ENCODE measurements around the gene CCND1. TPM values are rescaled to one million over a fixed set of nuclear protein-coding genes. Genes with fewer than 3 reads are reported as not detected.
A peak's percentile ranks its signal among the peaks of the same experiment; 100 is the strongest.

CCND1 gene
- total RNA-seq, 2 donors from 2014 or later: 91.8 to 101 TPM

DNA sequence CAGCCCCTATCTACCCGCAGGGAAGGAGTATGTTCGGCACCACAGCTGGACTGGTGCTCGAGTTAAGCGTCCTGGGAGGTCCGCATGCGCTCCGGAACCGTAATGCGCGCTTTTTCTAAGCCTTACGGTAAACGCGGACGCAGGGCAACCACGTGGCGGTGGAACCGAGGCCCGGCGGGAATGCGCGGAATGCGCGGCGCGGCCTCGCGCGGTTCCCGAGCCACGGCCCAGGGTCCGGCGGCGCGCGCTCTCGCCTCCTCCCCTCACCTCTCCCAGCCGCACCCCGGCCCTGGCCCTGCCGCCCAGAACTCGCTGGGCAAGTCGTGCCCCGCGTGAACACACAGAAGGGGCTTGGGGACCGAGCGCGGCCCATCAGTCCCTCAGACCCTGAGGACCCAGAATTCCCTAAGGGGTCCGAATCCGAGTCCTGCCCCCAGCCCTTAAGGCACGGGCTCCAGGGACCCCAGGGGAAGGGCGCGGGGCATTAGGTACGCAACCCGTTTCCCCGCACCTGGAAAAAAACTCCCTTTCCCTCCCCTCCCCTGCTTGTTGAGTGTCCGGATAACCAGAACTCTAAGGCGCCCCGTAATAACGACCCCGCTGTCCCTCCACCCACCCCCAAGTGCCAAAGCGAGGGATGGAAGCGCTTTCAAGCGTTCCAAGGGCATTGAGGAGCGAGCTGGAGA, 4.3 kb upstream of the CCND1 start:
- H3K4me3 ChIP-seq: peak overlapping the region; percentile 25 to 59
- no peaks in the 10 kb centered on the region for H3K9me3 ChIP-seq
- no peaks in the 10 kb centered on the region for H3K27me3 ChIP-seq
- H3K36me3 ChIP-seq: no peaks in the 10 kb centered on the region
- DNase-seq (ENCODE audit: low spot score): peak; percentile 86
- H3K4me1 ChIP-seq: peaks cover 0 to 52% of the 10 kb centered on the region in 2 donors
- TF ChIP-seq, protein P1, sequence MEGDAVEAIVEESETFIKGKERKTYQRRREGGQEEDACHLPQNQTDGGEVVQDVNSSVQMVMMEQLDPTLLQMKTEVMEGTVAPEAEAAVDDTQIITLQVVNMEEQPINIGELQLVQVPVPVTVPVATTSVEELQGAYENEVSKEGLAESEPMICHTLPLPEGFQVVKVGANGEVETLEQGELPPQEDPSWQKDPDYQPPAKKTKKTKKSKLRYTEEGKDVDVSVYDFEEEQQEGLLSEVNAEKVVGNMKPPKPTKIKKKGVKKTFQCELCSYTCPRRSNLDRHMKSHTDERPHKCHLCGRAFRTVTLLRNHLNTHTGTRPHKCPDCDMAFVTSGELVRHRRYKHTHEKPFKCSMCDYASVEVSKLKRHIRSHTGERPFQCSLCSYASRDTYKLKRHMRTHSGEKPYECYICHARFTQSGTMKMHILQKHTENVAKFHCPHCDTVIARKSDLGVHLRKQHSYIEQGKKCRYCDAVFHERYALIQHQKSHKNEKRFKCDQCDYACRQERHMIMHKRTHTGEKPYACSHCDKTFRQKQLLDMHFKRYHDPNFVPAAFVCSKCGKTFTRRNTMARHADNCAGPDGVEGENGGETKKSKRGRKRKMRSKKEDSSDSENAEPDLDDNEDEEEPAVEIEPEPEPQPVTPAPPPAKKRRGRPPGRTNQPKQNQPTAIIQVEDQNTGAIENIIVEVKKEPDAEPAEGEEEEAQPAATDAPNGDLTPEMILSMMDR (IDR thresholded peaks at IDR 0.05): no peak
- H3K27ac ChIP-seq: peak overlapping the region; percentile 39 to 75

DNA sequence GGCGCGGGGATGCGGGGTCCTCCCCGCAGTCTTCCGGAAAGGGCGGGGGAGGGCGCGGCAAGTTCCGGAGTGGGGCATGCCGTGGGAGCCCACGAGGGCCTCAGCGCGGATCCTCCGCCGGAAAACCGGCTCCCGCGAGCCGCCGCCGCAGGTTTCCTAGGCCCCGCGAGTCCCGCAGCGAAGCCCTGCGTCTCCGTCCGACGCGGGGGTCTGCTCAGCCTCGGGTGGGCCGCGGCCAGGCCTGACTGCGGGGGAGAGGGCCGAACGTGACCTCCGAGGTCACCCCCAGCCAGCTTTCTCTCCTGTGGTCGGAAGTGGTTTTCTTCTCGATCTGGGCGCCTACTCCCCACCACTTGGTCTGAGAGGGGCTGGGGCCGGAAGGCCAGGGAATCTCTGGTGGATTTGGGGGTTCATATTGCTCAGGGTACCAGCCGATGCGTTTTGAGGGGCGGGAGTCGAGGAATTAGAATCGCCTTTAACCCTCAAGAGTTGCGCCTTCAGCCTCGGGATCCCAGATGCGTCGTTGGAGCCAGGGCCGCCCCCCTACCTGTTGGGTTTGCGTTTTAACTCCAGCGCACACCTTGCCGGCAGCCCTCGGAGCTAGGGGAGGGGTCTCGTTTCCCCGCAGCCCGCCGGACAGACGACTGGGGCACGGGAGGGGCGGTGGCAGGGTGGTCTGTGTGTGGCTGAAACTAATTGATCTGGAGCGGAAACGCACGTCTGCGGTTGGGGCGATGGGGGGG, 3.6 kb upstream of the CCND1 start:
- peak overlapping the region; percentile 39 to 75 for H3K27ac ChIP-seq
- peaks cover 0 to 52% of the 10 kb centered on the region in 2 donors for H3K4me1 ChIP-seq
- no peaks in the 10 kb centered on the region for H3K36me3 ChIP-seq
- no peaks in the 10 kb centered on the region for H3K9me3 ChIP-seq
- DNase-seq (ENCODE audit: low spot score): no peak
- H3K4me3 ChIP-seq: peak overlapping the region; percentile 25 to 59
- TF ChIP-seq, protein P1 (IDR thresholded peaks at IDR 0.05): no peak
- no peaks in the 10 kb centered on the region for H3K27me3 ChIP-seq

DNA sequence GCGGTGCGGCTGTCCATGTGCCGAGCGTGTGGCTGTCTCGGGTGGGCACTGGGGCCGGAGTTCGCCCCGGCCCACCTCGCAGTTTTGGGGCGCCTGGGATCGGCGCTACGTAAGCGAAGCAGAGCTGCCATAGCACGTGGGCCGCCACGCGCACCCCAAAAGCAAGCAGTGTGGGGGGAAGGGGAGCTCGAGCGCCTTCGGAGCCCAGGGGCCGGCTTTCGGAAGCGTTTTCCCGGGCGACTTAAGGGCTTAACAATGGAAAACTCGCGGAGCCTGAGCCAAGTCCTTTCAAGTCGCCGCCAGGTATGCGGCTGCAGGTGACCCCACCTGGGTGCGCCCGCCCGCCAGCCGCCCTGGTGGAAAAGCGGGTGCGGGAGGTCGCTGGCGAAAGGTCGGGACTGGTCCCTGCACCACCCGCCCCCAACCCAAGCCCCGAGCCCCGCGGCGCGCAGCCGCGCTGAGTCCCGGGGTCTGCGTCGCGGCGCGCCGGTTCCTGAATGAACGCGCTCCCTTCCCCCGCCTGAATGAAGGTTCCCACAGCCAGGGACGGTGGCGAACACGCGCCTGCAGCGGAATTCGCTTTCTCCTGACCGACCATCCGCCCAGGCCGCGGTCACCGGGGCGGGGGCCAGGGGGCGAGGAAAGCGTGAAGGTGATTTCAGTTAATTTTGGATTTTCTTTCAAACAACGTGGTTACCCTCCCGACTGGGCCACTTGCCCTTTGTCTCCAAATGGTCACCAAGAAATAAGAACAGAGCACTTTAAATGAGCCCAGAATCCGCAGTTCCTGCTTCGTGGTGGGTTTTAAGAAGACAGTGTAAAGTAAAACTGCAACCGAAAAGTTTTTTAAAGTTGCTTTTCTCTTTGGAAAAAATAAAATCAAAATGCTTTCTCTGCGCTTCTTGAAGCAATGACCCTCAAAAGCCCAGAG, 2.8 kb upstream of the CCND1 start:
- no peaks in the 10 kb centered on the region for H3K9me3 ChIP-seq
- H3K27me3 ChIP-seq: no peaks in the 10 kb centered on the region
- peaks cover 0 to 52% of the 10 kb centered on the region in 2 donors for H3K4me1 ChIP-seq
- H3K4me3 ChIP-seq: peak overlapping the region; percentile 25 to 59
- peak overlapping the region; percentile 69 to 79 for H3K27ac ChIP-seq
- TF ChIP-seq, protein P1 (IDR thresholded peaks at IDR 0.05): no peak
- H3K36me3 ChIP-seq: no peaks in the 10 kb centered on the region
- DNase-seq (ENCODE audit: low spot score): no peak

DNA sequence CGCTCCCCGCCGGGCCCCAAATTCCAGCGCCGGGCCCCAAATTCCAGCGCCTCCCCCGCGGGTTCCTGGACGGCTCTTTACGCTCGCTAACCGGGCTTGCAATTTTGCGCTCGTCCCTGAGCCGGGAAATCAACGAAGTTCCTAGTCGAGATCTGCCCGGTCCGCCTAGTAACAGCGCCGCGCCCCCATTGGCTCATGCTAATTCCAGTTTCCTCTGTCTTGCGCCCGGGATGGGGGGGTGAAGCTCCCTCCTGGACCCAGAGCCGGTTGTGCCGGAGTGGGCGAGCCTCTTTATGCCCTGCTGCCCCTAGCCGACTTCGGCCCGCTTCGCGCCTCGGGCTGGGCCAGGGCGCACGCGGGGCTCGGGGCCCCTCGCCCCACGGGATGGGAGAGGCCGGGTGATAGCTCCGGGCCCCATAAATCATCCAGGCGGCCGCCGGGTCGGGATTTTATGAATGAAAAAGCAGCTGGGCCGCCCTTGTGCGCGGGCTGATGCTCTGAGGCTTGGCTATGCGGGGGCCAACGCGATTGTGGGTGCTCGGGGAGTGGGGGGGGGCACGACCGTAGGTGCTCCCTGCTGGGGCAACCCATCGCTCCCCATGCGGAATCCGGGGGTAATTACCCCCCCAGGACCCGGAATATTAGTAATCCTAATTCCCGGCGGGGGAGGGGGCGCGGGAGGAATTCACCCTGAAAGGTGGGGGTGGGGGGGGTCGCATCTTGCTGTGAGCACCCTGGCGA, 1.8 kb upstream of the CCND1 start:
- peaks cover 0 to 60% of the 10 kb centered on the region in 2 donors for H3K4me1 ChIP-seq
- TF ChIP-seq, protein P1 (IDR thresholded peaks at IDR 0.05): no peak
- H3K36me3 ChIP-seq: peaks cover 4% of the 10 kb centered on the region
- peak; percentile 95 for DNase-seq (ENCODE audit: low spot score)
- peak overlapping the region; percentile 69 to 79 for H3K27ac ChIP-seq
- H3K9me3 ChIP-seq: no peaks in the 10 kb centered on the region
- H3K4me3 ChIP-seq: peak overlapping the region; percentile 29 to 59
- no peaks in the 10 kb centered on the region for H3K27me3 ChIP-seq

DNA sequence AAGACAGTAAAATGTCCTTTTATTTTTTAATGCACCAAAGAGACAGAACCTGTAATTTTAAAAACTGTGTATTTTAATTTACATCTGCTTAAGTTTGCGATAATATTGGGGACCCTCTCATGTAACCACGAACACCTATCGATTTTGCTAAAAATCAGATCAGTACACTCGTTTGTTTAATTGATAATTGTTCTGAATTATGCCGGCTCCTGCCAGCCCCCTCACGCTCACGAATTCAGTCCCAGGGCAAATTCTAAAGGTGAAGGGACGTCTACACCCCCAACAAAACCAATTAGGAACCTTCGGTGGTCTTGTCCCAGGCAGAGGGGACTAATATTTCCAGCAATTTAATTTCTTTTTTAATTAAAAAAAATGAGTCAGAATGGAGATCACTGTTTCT, 1.1 kb upstream of the CCND1 start:
- Histone ChIP-seq H3K27ac (peak overlapping the region in 1 of 2 donors; percentile 79), H3K4me1 (peaks cover 0 to 67% of the 10 kb centered on the region in 2 donors), H3K4me3 (peak overlapping the region in 1 of 2 donors; percentile 80), H3K27me3 (no peaks in the 10 kb centered on the region), H3K9me3 (no peaks in the 10 kb centered on the region), H3K36me3 (peaks cover 9% of the 10 kb centered on the region)
- TF ChIP-seq, protein P1 (IDR thresholded peaks at IDR 0.05): no peak
- DNase-seq (ENCODE audit: low spot score): no peak
